HCT116 (cell line): Measurements from ENCODE around the gene TECTA. TPM values are rescaled to one million over a fixed set of nuclear protein-coding genes. Genes with fewer than 3 reads are reported as not detected.

Source experiments
- ATAC-seq: fragments of 200-7000 bp; cut with Tn5 transposase; 2 replicates; pipeline ENCODE4 v1.9.1; 2020; ENCODE audit warnings: mild to moderate bottlenecking, moderate library complexity
- BruUV-seq: library from RNA; stranded (reverse); fragments of 400-500 nt; replicated peaks from 2 replicates; lab custom pipeline; 2021; lab: Mats Ljungman, UMichigan
- CTCF ChIA-PET: fragments of 300-600 bp; sonication (Branson Sonifier 250); formaldehyde crosslinking; loops from one replicate; lab custom pipeline; 2021; ENCODE audit warnings: antibody characterized with exemption; lab: Charles Lee
- POLR2A ChIA-PET: fragments of 300-600, 350-600 bp; sonication (Branson Sonifier 250); formaldehyde crosslinking; loops from one replicate; lab custom pipeline; 2021; ENCODE audit warnings: antibody characterized with exemption; lab: Charles Lee
- RAD21 ChIA-PET, 2 experiments: fragments of 300-600 bp; sonication (Branson Sonifier 250); formaldehyde crosslinking; loops; one replicate each; lab custom pipeline; 2023; ENCODE audit warnings: low total read pairs in 2 of 2; ENCODE audit not compliant: uncharacterized antibody in 2 of 2, unreplicated experiment in 2 of 2, low non-redundant PET in 1 of 2; lab: Charles Lee
- DNase-seq: peaks from one replicate; pipeline ENCODE4 v3.0.0-alpha.2; 2010; ENCODE audit warnings: low read depth, low spot score
- H2AFZ ChIP-seq: fragments of 200-600 bp; shearing (Covaris generic), sonication (generic); 2 replicates; pipeline ENCODE4 v1.6.1; 2017; ENCODE audit warnings: low read depth, mixed run types, mixed read lengths, antibody characterized with exemption, low read length; ENCODE audit not compliant: poor library complexity, severe bottlenecking
- H3K27ac ChIP-seq: 2 replicates; pipeline ENCODE4 v1.5.1; 2012; ENCODE audit warnings: low read depth, low read length
- H3K27me3 ChIP-seq: fragments of 200-600 bp; sonication (generic); 2 replicates; pipeline ENCODE4 v1.6.1; 2016; ENCODE audit warnings: mixed run types, low read length, mixed read lengths; ENCODE audit not compliant: insufficient read depth
- H3K36me3 ChIP-seq, 2 experiments: fragments of 200-500 bp in 1 of 2; fragments of 200-600 bp in 1 of 2; sonication (Bioruptor generic) in 1 of 2; sonication (generic) in 1 of 2; 2 replicates each; pipeline versions ENCODE4 v1.5.1 to v1.6.1; 2014 to 2016; ENCODE audit warnings: low read length in 2 of 2, inconsistent platforms in 1 of 2, mixed read lengths in 1 of 2, mixed run types in 1 of 2; ENCODE audit not compliant: insufficient read depth in 2 of 2, control insufficient read depth in 1 of 2
- H3K4me1 ChIP-seq, 2 experiments: fragments of 200-600 bp in 1 of 2; sonication (generic) in 1 of 2; 2 replicates each; pipeline versions ENCODE4 v1.5.1 to v1.6.1; 2012 to 2017; ENCODE audit warnings: low read length in 2 of 2, inconsistent platforms in 1 of 2, mild to moderate bottlenecking in 1 of 2, mixed read lengths in 1 of 2, mixed run types in 1 of 2, moderate library complexity in 1 of 2; ENCODE audit not compliant: insufficient read depth in 2 of 2, control insufficient read depth in 1 of 2
- H3K4me2 ChIP-seq: fragments of 200-600 bp; sonication (generic); 2 replicates; pipeline ENCODE4 v1.6.1; 2017; ENCODE audit warnings: mixed run types, low read length, mixed read lengths
- H3K4me3 ChIP-seq, 2 experiments: fragments of 200-600 bp in 1 of 2; sonication (generic) in 1 of 2; replicated peaks in 1 of 2; 2 replicates each; pipeline ENCODE4 v1.5.1; 2011 to 2016; ENCODE audit warnings: low read length in 2 of 2, control low read depth in 1 of 2, low read depth in 1 of 2, mild to moderate bottlenecking in 1 of 2, mixed read lengths in 1 of 2, mixed run types in 1 of 2
- H3K79me2 ChIP-seq: fragments of 200-600 bp; sonication (generic); 2 replicates; pipeline ENCODE4 v1.6.1; 2017; ENCODE audit warnings: mild to moderate bottlenecking, mixed run types, low read length, moderate library complexity, mixed read lengths; ENCODE audit not compliant: insufficient read depth
- H3K9ac ChIP-seq: fragments of 200-600 bp; sonication (generic); 2 replicates; pipeline ENCODE4 v1.6.1; 2016; ENCODE audit warnings: low read length, mixed read lengths
- H3K9me2 ChIP-seq: fragments of 200-600 bp; sonication (generic), shearing (Covaris generic); 2 replicates; pipeline ENCODE4 v1.6.1; 2017; ENCODE audit warnings: mixed run types, mild to moderate bottlenecking, moderate library complexity; ENCODE audit not compliant: insufficient read depth
- H3K9me3 ChIP-seq, 2 experiments: fragments of 200-500 bp in 1 of 2; fragments of 200-600 bp in 1 of 2; sonication (Bioruptor generic) in 1 of 2; sonication (generic) in 1 of 2; 2 replicates each; pipeline ENCODE4 v1.6.1; 2014 to 2017; ENCODE audit warnings: low read length in 2 of 2, mixed read lengths in 2 of 2, inconsistent platforms in 1 of 2, low read depth in 1 of 2, mild to moderate bottlenecking in 1 of 2, mixed run types in 1 of 2, moderate library complexity in 1 of 2; ENCODE audit not compliant: control insufficient read depth in 1 of 2, insufficient read depth in 1 of 2
- H4K20me1 ChIP-seq: fragments of 200-600 bp; sonication (generic), shearing (Covaris generic); 2 replicates; pipeline ENCODE4 v1.6.1; 2017; ENCODE audit warnings: mixed run types, mild to moderate bottlenecking, moderate library complexity; ENCODE audit not compliant: insufficient read depth
- ATF3 ChIP-seq: IDR thresholded peaks from 2 replicates; pipeline ENCODE4 v1.6.1; 2012
- CBX3 ChIP-seq: IDR thresholded peaks from 2 replicates; pipeline ENCODE4 v1.6.1; 2012; ENCODE audit warnings: low read depth
- CEBPB ChIP-seq: IDR thresholded peaks from 2 replicates; pipeline ENCODE4 v1.6.1; 2012; ENCODE audit warnings: low read depth
- CTCF ChIP-seq, 3 experiments: fragments of 200-600 bp in 1 of 3; sonication (generic) in 1 of 3; IDR thresholded peaks in 2 of 3; conservative IDR thresholded peaks in 1 of 3; 2 replicates each; pipeline ENCODE4 v1.5.1; 2012 to 2017; ENCODE audit warnings: low read depth in 2 of 3, low read length in 2 of 3, antibody characterized with exemption in 1 of 3, borderline replicate concordance in 1 of 3, control low read depth in 1 of 3, mild to moderate bottlenecking in 1 of 3, mixed read lengths in 1 of 3, mixed run types in 1 of 3, moderate library complexity in 1 of 3; ENCODE audit not compliant: insufficient read depth in 1 of 3
- EZH2 ChIP-seq: fragments of 200-600 bp; sonication (generic); IDR thresholded peaks from 2 replicates; pipeline ENCODE4 v1.6.1; 2017; ENCODE audit warnings: antibody characterized with exemption, mixed run types
- EZH2phosphoT487 ChIP-seq: fragments of 200-600 bp; IDR thresholded peaks from 2 replicates; pipeline ENCODE4 v1.6.1; 2018; ENCODE audit warnings: antibody characterized with exemption, borderline replicate concordance
- MAX ChIP-seq: IDR thresholded peaks from 2 replicates; pipeline ENCODE4 v1.6.1; 2012
- POLR2AphosphoS5 ChIP-seq: IDR thresholded peaks from 2 replicates; pipeline ENCODE4 v1.6.1; 2011; ENCODE audit warnings: mild to moderate bottlenecking, low read depth, low read length, moderate library complexity
- SIN3A ChIP-seq: IDR thresholded peaks from 2 replicates; pipeline ENCODE4 v1.6.1; 2012; ENCODE audit warnings: low read depth
- ZBTB33 ChIP-seq: IDR thresholded peaks from 2 replicates; pipeline ENCODE4 v1.6.1; 2011; ENCODE audit warnings: mild to moderate bottlenecking, low read length, moderate library complexity; ENCODE audit not compliant: insufficient replicate concordance; ENCODE audit errors: extremely low read depth
- ZFX ChIP-seq: fragments of 450-650 bp; IDR thresholded peaks from 2 replicates; pipeline ENCODE4 v1.6.1; 2017
- ZNF274 ChIP-seq: fragments of 200-500 bp; sonication (Bioruptor generic); IDR thresholded peaks from 2 replicates; pipeline ENCODE4 v1.6.1; 2014; ENCODE audit warnings: mild to moderate bottlenecking, low read depth, low read length, inconsistent platforms
- intact Hi-C: fragments of 100-400 bp; cut with micrococcal nuclease; formaldehyde crosslinking; loops from 2 replicates; pipeline ENCODE4 v1.10.0; 2022
- total RNA-seq: library from RNA; stranded (reverse); gene quantifications from one replicate; pipeline ENCODE4 v1.2.1, GENCODE V29; 2021; ENCODE audit not compliant: unreplicated experiment

The TECTA gene
- total RNA-seq, 1 experiment from 2014 or later, result 0.81 TPM

DNA sequence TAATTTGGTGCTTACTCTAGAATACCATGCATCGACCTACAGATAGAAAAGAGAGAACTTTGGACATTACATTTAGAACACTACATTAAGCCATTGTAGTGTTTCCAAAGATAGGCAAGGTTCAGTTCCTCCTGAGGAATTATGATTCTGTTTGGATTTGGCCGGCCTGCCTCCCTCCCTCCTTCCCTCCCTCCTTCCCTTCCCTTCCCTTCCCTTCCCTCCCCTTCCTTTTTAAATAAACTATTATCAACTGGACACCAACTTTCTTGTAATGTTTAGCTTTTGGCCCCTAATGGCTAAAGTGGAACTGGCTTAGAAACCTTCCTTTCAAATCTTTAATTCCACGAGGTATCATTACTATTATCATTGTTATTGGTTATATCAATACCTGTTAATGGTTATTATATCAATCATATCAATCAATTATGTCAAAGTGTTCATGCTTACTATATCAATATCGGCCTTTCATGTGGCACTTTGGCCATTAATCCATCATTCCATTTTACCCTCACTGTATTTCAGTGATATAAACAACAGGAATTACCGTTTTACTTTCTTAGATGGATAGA is 60.4 kb downstream of the TECTA start:
- BruUV-seq, result no TSS peak
- H3K27me3 ChIP-seq, result no peaks in the 10 kb centered on the region
- H3K9ac ChIP-seq, result no peak overlapping the region

More for the DNA sequence above, 60.4 kb downstream of the TECTA start:
- DNase-seq (no peak), ATAC-seq (no peak)
- Histone ChIP-seq H3K4me1 (peaks cover 0 to 9% of the 10 kb centered on the region in 2 experiments; a peak in 2 of 4 replicates), H3K9me3 (no peaks in the 10 kb centered on the region), H4K20me1 (no peaks in the 10 kb centered on the region), H2AFZ (no peak overlapping the region), H3K4me3 (no peak overlapping the region), H3K79me2 (no peaks in the 10 kb centered on the region), H3K4me2 (no peak overlapping the region), H3K27ac (no peak overlapping the region), H3K9me2 (no peaks in the 10 kb centered on the region), H3K36me3 (no peaks in the 10 kb centered on the region)
- POLR2A ChIA-PET, result no interaction called here
- CTCF ChIA-PET, result no interaction called here
- intact Hi-C loops, result no loop called here
- TF ChIP-seq SIN3A (no peak), CTCF (IDR thresholded peaks at IDR 0.05 in 2 of 3, conservative IDR thresholded peaks at IDR 0.05 in 1 of 3; ENCODE audit: borderline replicate concordance in 1 of 3, insufficient read depth in 1 of 3, low read depth in 2 of 3, low read length in 2 of 3) (no peak), ZBTB33 (no peak), ATF3 (no peak), CBX3 (no peak), ZNF274 (no peak), ZFX (no peak), EZH2phosphoT487 (no peak), CEBPB (no peak), POLR2AphosphoS5 (no peak), EZH2 (no peak), MAX (no peak)
- RAD21 ChIA-PET, result no interaction called here
